H9 (cell line): ENCODE results near the gene PVALB. TPM values are rescaled to one million over a fixed set of nuclear protein-coding genes. Genes with fewer than 3 reads are reported as not detected.

Experiments
- DNase-seq: peaks from one replicate; pipeline ENCODE4 v3.0.0-alpha.2; 2017
- H2AFZ ChIP-seq: one replicate; pipeline ENCODE4 v1.6.1; 2013; ENCODE audit warnings: mild to moderate bottlenecking, low read length, control low read depth, moderate library complexity
- H2AK5ac ChIP-seq: 2 replicates; pipeline ENCODE4 v1.6.1; 2013; ENCODE audit warnings: low read length, control low read depth, mixed read lengths; ENCODE audit not compliant: insufficient read length
- H2BK120ac ChIP-seq: one replicate; pipeline ENCODE4 v1.6.1; 2013; ENCODE audit warnings: low read depth, mild to moderate bottlenecking, low read length, control low read depth, inconsistent platforms; ENCODE audit not compliant: poor library complexity, severe bottlenecking
- H2BK12ac ChIP-seq: 2 replicates; pipeline ENCODE4 v1.6.1; 2013; ENCODE audit warnings: low read length, control low read depth, mixed read lengths, low read depth; ENCODE audit not compliant: insufficient read length
- H2BK15ac ChIP-seq: 2 replicates; pipeline ENCODE4 v1.6.1; 2013; ENCODE audit warnings: low read depth, low read length, control low read depth
- H2BK20ac ChIP-seq: one replicate; pipeline ENCODE4 v1.6.1; 2013; ENCODE audit warnings: low read depth, mild to moderate bottlenecking, low read length, control low read depth, inconsistent platforms; ENCODE audit not compliant: poor library complexity, severe bottlenecking
- H2BK5ac ChIP-seq: 2 replicates; pipeline ENCODE4 v1.6.1; 2013; ENCODE audit warnings: low read length, control low read depth, mixed read lengths; ENCODE audit not compliant: insufficient read length
- H3K14ac ChIP-seq: 2 replicates; pipeline ENCODE4 v1.6.1; 2013; ENCODE audit warnings: low read length, control low read depth; ENCODE audit not compliant: insufficient read depth
- H3K18ac ChIP-seq: 2 replicates; pipeline ENCODE4 v1.6.1; 2013; ENCODE audit warnings: low read depth, mild to moderate bottlenecking, mixed read lengths, low read length, control low read depth; ENCODE audit not compliant: insufficient read length
- H3K23ac ChIP-seq: 2 replicates; pipeline ENCODE4 v1.6.1; 2013; ENCODE audit warnings: low read length, control low read depth, mixed read lengths, low read depth; ENCODE audit not compliant: insufficient read length
- H3K23me2 ChIP-seq: 2 replicates; pipeline ENCODE4 v1.6.1; 2013; ENCODE audit warnings: low read depth, mild to moderate bottlenecking, mixed read lengths, low read length, control low read depth; ENCODE audit not compliant: insufficient read length, poor library complexity, severe bottlenecking
- H3K27ac ChIP-seq: 2 replicates; pipeline ENCODE4 v1.5.1; 2013; ENCODE audit warnings: low read length, control low read depth, mixed read lengths, low read depth; ENCODE audit not compliant: insufficient read length
- H3K27me3 ChIP-seq: 2 replicates; pipeline ENCODE4 v1.6.1; 2013; ENCODE audit warnings: low read length, control low read depth, inconsistent platforms; ENCODE audit not compliant: insufficient read depth
- H3K4ac ChIP-seq: 2 replicates; pipeline ENCODE4 v1.6.1; 2013; ENCODE audit warnings: low read depth, mild to moderate bottlenecking, control low read depth, inconsistent platforms, low read length, moderate library complexity
- H3K4me1 ChIP-seq: 2 replicates; pipeline ENCODE4 v1.6.1; 2013; ENCODE audit warnings: low read length, control low read depth, inconsistent platforms; ENCODE audit not compliant: insufficient read depth
- H3K4me2 ChIP-seq: 2 replicates; pipeline ENCODE4 v1.6.1; 2013; ENCODE audit warnings: low read length, control low read depth, mixed read lengths; ENCODE audit not compliant: insufficient read length, insufficient read depth
- H3K56ac ChIP-seq: 2 replicates; pipeline ENCODE4 v1.6.1; 2013; ENCODE audit warnings: low read depth, mild to moderate bottlenecking, mixed read lengths, low read length, control low read depth; ENCODE audit not compliant: insufficient read length
- H3K79me1 ChIP-seq: 2 replicates; pipeline ENCODE4 v1.6.1; 2013; ENCODE audit warnings: low read depth, mild to moderate bottlenecking, moderate library complexity, low read length, control low read depth, inconsistent platforms; ENCODE audit not compliant: insufficient read depth, poor library complexity, severe bottlenecking
- H3K79me2 ChIP-seq: 2 replicates; pipeline ENCODE4 v1.6.1; 2013; ENCODE audit warnings: low read length, control low read depth, inconsistent platforms; ENCODE audit not compliant: insufficient read depth
- H3K9ac ChIP-seq: 2 replicates; pipeline ENCODE4 v1.6.1; 2013; ENCODE audit warnings: low read length, control low read depth, mixed read lengths; ENCODE audit not compliant: insufficient read length; ENCODE audit errors: extremely low read depth
- H3K9me3 ChIP-seq: one replicate; pipeline ENCODE4 v1.6.1; 2013; ENCODE audit warnings: low read depth, low read length, inconsistent platforms; ENCODE audit not compliant: control insufficient read depth
- H3T11ph ChIP-seq: one replicate; pipeline ENCODE4 v1.6.1; 2013; ENCODE audit warnings: mild to moderate bottlenecking, low read length, control low read depth, inconsistent platforms
- H4K20me1 ChIP-seq: one replicate; pipeline ENCODE4 v1.6.1; 2013; ENCODE audit not compliant: control insufficient read depth, insufficient read length, insufficient read depth
- H4K5ac ChIP-seq: 2 replicates; pipeline ENCODE4 v1.6.1; 2013; ENCODE audit warnings: low read depth, mild to moderate bottlenecking, mixed read lengths, low read length, control low read depth; ENCODE audit not compliant: insufficient read length
- H4K8ac ChIP-seq: replicated peaks from 2 replicates; pipeline ENCODE4 v1.6.1; 2013; ENCODE audit warnings: low read length, control low read depth, mixed read lengths, low read depth; ENCODE audit not compliant: insufficient read length
- H4K91ac ChIP-seq: 2 replicates; pipeline ENCODE4 v1.6.1; 2013; ENCODE audit warnings: low read depth, mild to moderate bottlenecking, moderate library complexity, mixed read lengths, low read length, control low read depth; ENCODE audit not compliant: insufficient read length
- H3K27ac Mint-ChIP-seq, 3 experiments: 2 replicates in 2 of 3; 3 replicates in 1 of 3; pipeline ENCODE4 v1.8.0; 2020 to 2021; ENCODE audit warnings: mixed read lengths in 3 of 3, mild to moderate bottlenecking in 1 of 3, moderate library complexity in 1 of 3
- H3K27me3 Mint-ChIP-seq: 2 replicates; pipeline ENCODE4 v1.8.0; 2021; ENCODE audit warnings: low read depth, mild to moderate bottlenecking, moderate library complexity, mixed read lengths
- H3K36me3 Mint-ChIP-seq, 3 experiments: 2 replicates in 2 of 3; 3 replicates in 1 of 3; pipeline ENCODE4 v1.8.0; 2020 to 2021; ENCODE audit warnings: low read depth in 3 of 3, mixed read lengths in 3 of 3; ENCODE audit not compliant: insufficient read depth in 1 of 3
- H3K4me1 Mint-ChIP-seq, 2 experiments: 2 replicates each; pipeline ENCODE4 v1.8.0; 2020; ENCODE audit warnings: mixed read lengths in 2 of 2
- H3K4me3 Mint-ChIP-seq, 2 experiments: 2 replicates in 1 of 2; 3 replicates in 1 of 2; pipeline ENCODE4 v1.8.0; 2020 to 2021; ENCODE audit warnings: mild to moderate bottlenecking in 2 of 2, mixed read lengths in 2 of 2, moderate library complexity in 1 of 2
- H3K9me3 Mint-ChIP-seq, 2 experiments: 2 replicates in 1 of 2; 3 replicates in 1 of 2; pipeline ENCODE4 v1.8.0; 2020; ENCODE audit warnings: mild to moderate bottlenecking in 2 of 2, mixed read lengths in 2 of 2, moderate library complexity in 1 of 2
- WGBS: extraction: QIAGEN DNeasy Blood & Tissue Kit; methylation state at CpG from one replicate; pipeline ENCODE4 v1.1.7; 2013; ENCODE audit warnings: missing lambda C conversion rate, low lambda C conversion rate, mixed read lengths; ENCODE audit not compliant: insufficient read length; ENCODE audit errors: extremely low coverage; 5-methylcytosine and 5-hydroxymethylcytosine counted together
- total RNA-seq: library from RNA; stranded (reverse); gene quantifications from 2 replicates; pipeline ENCODE4 v1.2.1, GENCODE V29; 2021
- TF ChIP-seq, protein P1 (sequence below): fragments of 200-600 bp; sonication (generic); conservative IDR thresholded peaks from 3 replicates; pipeline ENCODE4 v1.8.0; 2021; ENCODE audit warnings: antibody characterized with exemption, mild to moderate bottlenecking

PVALB gene
- total RNA-seq, 1 experiment from 2014 or later: 2.7 TPM

DNA sequence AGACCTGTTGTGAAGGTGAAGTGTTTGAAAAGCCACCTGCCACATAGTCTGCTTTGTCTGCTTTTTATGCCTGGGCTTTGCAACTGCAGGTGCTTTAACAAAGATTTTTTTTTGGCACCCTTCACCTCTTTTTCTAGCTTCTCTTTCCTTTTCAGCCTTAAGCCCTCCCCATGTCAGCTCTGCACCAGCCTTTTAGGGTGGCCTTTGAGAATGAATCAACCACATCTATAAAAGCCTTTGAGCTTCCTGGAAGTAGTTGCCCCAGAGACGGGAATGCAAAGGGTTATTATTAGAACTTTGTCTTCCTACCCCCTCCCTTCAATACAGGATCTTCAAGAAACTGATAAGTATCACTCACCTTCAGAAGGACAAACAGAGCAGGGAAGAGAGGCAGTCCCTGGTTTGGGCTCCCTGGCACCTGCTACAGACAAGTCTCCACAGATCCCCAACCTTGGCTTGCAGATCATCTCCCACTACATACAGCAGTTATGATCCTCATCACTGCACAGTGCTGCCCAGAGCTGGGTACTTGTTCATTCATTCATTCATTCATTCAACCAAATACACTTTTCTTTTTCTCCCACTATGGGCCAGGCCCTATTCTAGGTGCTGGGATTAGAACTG lies 8.0 kb downstream of the PVALB start:
- no peak overlapping the region for H2BK15ac ChIP-seq
- WGBS: no CpG with 5 or more reads among the region's 1 CpG
- H3K27me3 Mint-ChIP-seq: peaks cover 30% of the 10 kb centered on the region
- no peak overlapping the region for H2BK5ac ChIP-seq
- no peaks in the 10 kb centered on the region for H3K79me2 ChIP-seq
- H3K27ac ChIP-seq: no peak overlapping the region
- no peak overlapping the region for H3K23ac ChIP-seq
- H2BK120ac ChIP-seq: no peak overlapping the region
- no peaks in the 10 kb centered on the region for H3K9me3 ChIP-seq
- no peaks in the 10 kb centered on the region for H3K36me3 Mint-ChIP-seq
- no peak overlapping the region for H4K8ac ChIP-seq
- no peak overlapping the region for H3K4ac ChIP-seq
- no peak overlapping the region for H3K9ac ChIP-seq
- H4K5ac ChIP-seq: no peak overlapping the region
- no peak overlapping the region for H2AFZ ChIP-seq
- H3K56ac ChIP-seq: no peak overlapping the region
- no peak overlapping the region for H3K27ac Mint-ChIP-seq
- no peaks in the 10 kb centered on the region for H3K23me2 ChIP-seq
- no peak overlapping the region for H4K91ac ChIP-seq
- H3K27me3 ChIP-seq: no peaks in the 10 kb centered on the region
- H3K18ac ChIP-seq: no peak overlapping the region
- no peaks in the 10 kb centered on the region for H3K4me1 ChIP-seq
- no peak overlapping the region for H3T11ph ChIP-seq
- H3K14ac ChIP-seq: no peak overlapping the region
- TF ChIP-seq, protein P1, sequence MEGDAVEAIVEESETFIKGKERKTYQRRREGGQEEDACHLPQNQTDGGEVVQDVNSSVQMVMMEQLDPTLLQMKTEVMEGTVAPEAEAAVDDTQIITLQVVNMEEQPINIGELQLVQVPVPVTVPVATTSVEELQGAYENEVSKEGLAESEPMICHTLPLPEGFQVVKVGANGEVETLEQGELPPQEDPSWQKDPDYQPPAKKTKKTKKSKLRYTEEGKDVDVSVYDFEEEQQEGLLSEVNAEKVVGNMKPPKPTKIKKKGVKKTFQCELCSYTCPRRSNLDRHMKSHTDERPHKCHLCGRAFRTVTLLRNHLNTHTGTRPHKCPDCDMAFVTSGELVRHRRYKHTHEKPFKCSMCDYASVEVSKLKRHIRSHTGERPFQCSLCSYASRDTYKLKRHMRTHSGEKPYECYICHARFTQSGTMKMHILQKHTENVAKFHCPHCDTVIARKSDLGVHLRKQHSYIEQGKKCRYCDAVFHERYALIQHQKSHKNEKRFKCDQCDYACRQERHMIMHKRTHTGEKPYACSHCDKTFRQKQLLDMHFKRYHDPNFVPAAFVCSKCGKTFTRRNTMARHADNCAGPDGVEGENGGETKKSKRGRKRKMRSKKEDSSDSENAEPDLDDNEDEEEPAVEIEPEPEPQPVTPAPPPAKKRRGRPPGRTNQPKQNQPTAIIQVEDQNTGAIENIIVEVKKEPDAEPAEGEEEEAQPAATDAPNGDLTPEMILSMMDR: no peak
- no peak overlapping the region for H2BK20ac ChIP-seq
- peaks cover 17 to 31% of the 10 kb centered on the region in 2 experiments for H3K4me1 Mint-ChIP-seq
- H4K20me1 ChIP-seq: no peaks in the 10 kb centered on the region
- no peak overlapping the region for H2BK12ac ChIP-seq
- H3K4me2 ChIP-seq: no peak overlapping the region
- no peak overlapping the region for H3K4me3 Mint-ChIP-seq
- H3K79me1 ChIP-seq: no peaks in the 10 kb centered on the region
- H2AK5ac ChIP-seq: no peak overlapping the region
- no peak for DNase-seq
- H3K9me3 Mint-ChIP-seq: no peaks in the 10 kb centered on the region
